Measurements from ENCODE around the gene TMEM200A. TPM values are rescaled to one million over a fixed set of nuclear protein-coding genes. Genes with fewer than 3 reads are reported as not detected.
"Not testable (repeated sequence)": the region's sequence is repeated elsewhere in the genome, so short reads cannot be mapped to it uniquely, and the experiment has no call there.

Gene TMEM200A
- 1 to 10 TPM; 3.0 TPM for total RNA-seq

GRCh38 chr6:130365166-130366106 lies at the start of gene TMEM200A:
TMEM200A (plus strand) TSS chr6:130366017; CDS start chr6:130440423, 74,406 bp downstream.
- H3K4me3 Mint-ChIP-seq: peak within 1 kb of the TSS; percentile 74
- CTCF ChIA-PET: interaction anchor here (0.7 to 3.4 kb wide), 15 partner anchors 8 to 482 kb away, joined by 3 to 22 read pairs (median 3); no protein-coding TSS in a partner anchor
- peaks cover 27% of the 10 kb centered on the region for H3K27me3 Mint-ChIP-seq
- peak; percentile 54 for DNase-seq
- peaks cover 2% of the 10 kb centered on the region for H3K36me3 Mint-ChIP-seq (ENCODE audit: low read depth)
- peaks cover 21% of the 10 kb centered on the region for H3K4me1 Mint-ChIP-seq
- H3K27ac Mint-ChIP-seq: peak within 1 kb of the TSS; percentile 23
- H3K9me3 Mint-ChIP-seq: peaks cover 3% of the 10 kb centered on the region
- POLR2A ChIA-PET: interaction anchor here (0.8 to 1.4 kb wide), 3 partner anchors 16 to 211 kb away, joined by 3 to 4 read pairs (median 3); no protein-coding TSS in a partner anchor

- no peaks in the 10 kb centered on the region for H3K9me3 Mint-ChIP-seq
- no peak overlapping the region for H3K27ac Mint-ChIP-seq
- POLR2A ChIA-PET: no interaction called here
- H3K27me3 Mint-ChIP-seq: no peaks in the 10 kb centered on the region
- H3K36me3 Mint-ChIP-seq (ENCODE audit: low read depth): no peaks in the 10 kb centered on the region
- H3K4me1 Mint-ChIP-seq: peaks cover 5% of the 10 kb centered on the region
- no peak overlapping the region for H3K4me3 Mint-ChIP-seq
- CTCF ChIA-PET: interaction anchor here (1.2 to 2.5 kb wide), 6 partner anchors 10 to 551 kb away, joined by 4 to 31 read pairs (median 7); no protein-coding TSS in a partner anchor
- DNase-seq: no peak
Measured at GRCh38 chr6:130320908-130321307, 44.9 kb upstream of the TMEM200A start.

GRCh38 chr6:130322673-130323268 lies 43.0 kb upstream of the TMEM200A start:
- POLR2A ChIA-PET: interaction anchor here (1.2 kb wide), 1 partner anchor 99 kb away, joined by 3 read pairs; no protein-coding TSS in a partner anchor
- CTCF ChIA-PET: interaction anchor here (0.7 to 2.5 kb wide), 11 partner anchors 9 to 549 kb away, joined by 3 to 31 read pairs (median 7); no protein-coding TSS in a partner anchor
- H3K27ac Mint-ChIP-seq: no peak overlapping the region
- H3K4me1 Mint-ChIP-seq: peaks cover 5% of the 10 kb centered on the region
- no peak overlapping the region for H3K4me3 Mint-ChIP-seq
- H3K9me3 Mint-ChIP-seq: no peaks in the 10 kb centered on the region
- H3K36me3 Mint-ChIP-seq (ENCODE audit: low read depth): no peaks in the 10 kb centered on the region
- H3K27me3 Mint-ChIP-seq: no peaks in the 10 kb centered on the region
- DNase-seq: peak; percentile 60

- H3K4me1 Mint-ChIP-seq: peaks cover 5% of the 10 kb centered on the region
- H3K9me3 Mint-ChIP-seq: peaks cover 4% of the 10 kb centered on the region
- CTCF ChIA-PET: interaction anchor here (0.6 to 1.7 kb wide), 5 partner anchors 9 to 434 kb away, joined by 3 to 17 read pairs (median 3); no protein-coding TSS in a partner anchor
- POLR2A ChIA-PET: interaction anchor here (0.6 to 1.7 kb wide), 3 partner anchors 252 to 373 kb away, joined by 3 to 4 read pairs (median 3); no protein-coding TSS in a partner anchor
- H3K36me3 Mint-ChIP-seq (ENCODE audit: low read depth): peaks cover 2% of the 10 kb centered on the region
- no peak overlapping the region for H3K4me3 Mint-ChIP-seq
- no peak overlapping the region for H3K27ac Mint-ChIP-seq
- no peaks in the 10 kb centered on the region for H3K27me3 Mint-ChIP-seq
- no peak for DNase-seq
Measured at GRCh38 chr6:130324657-130325056, 41.2 kb upstream of the TMEM200A start.

GRCh38 chr6:130326496-130326895 lies 39.3 kb upstream of the TMEM200A start:
- no peaks in the 10 kb centered on the region for H3K27me3 Mint-ChIP-seq
- CTCF ChIA-PET: interaction anchor here (1.8 to 2.3 kb wide), 2 partner anchors 44 to 372 kb away, joined by 4 to 8 read pairs; no protein-coding TSS in a partner anchor
- H3K27ac Mint-ChIP-seq: no peak overlapping the region
- DNase-seq: no peak
- H3K4me3 Mint-ChIP-seq: no peak overlapping the region
- peaks cover 2% of the 10 kb centered on the region for H3K36me3 Mint-ChIP-seq (ENCODE audit: low read depth)
- POLR2A ChIA-PET: interaction anchor here (1.7 kb wide), 1 partner anchor 250 kb away, joined by 4 read pairs; no protein-coding TSS in a partner anchor
- H3K9me3 Mint-ChIP-seq: peaks cover 8% of the 10 kb centered on the region
- H3K4me1 Mint-ChIP-seq: peaks cover 5% of the 10 kb centered on the region

GRCh38 chr6:130337534-130337933 lies 28.3 kb upstream of the TMEM200A start:
- DNase-seq: no peak
- Mint-ChIP-seq H3K36me3 (ENCODE audit: low read depth) (peaks cover 2% of the 10 kb centered on the region), H3K4me3 (no peak overlapping the region), H3K4me1 (no peaks in the 10 kb centered on the region), H3K27ac (no peak overlapping the region), H3K9me3 (peaks cover 16% of the 10 kb centered on the region), H3K27me3 (no peaks in the 10 kb centered on the region)
- POLR2A ChIA-PET: no interaction called here
- CTCF ChIA-PET: no interaction called here

- H3K27ac Mint-ChIP-seq; H3K27me3 Mint-ChIP-seq; DNase-seq; POLR2A ChIA-PET; H3K4me1 Mint-ChIP-seq; H3K9me3 Mint-ChIP-seq; H3K36me3 Mint-ChIP-seq (ENCODE audit: low read depth); CTCF ChIA-PET; H3K4me3 Mint-ChIP-seq: not testable (repeated sequence)
Measured at GRCh38 chr6:130346324-130346723, 19.5 kb upstream of the TMEM200A start.

GRCh38 chr6:130354322-130354721 lies 11.5 kb upstream of the TMEM200A start:
- H3K4me3 Mint-ChIP-seq: no peak overlapping the region
- no peak for DNase-seq
- no peaks in the 10 kb centered on the region for H3K36me3 Mint-ChIP-seq (ENCODE audit: low read depth)
- H3K4me1 Mint-ChIP-seq: no peaks in the 10 kb centered on the region
- CTCF ChIA-PET: no interaction called here
- H3K27ac Mint-ChIP-seq: no peak overlapping the region
- POLR2A ChIA-PET: no interaction called here
- H3K27me3 Mint-ChIP-seq: no peaks in the 10 kb centered on the region
- no peaks in the 10 kb centered on the region for H3K9me3 Mint-ChIP-seq

GRCh38 chr6:130355572-130355971 lies 10.2 kb upstream of the TMEM200A start:
- peaks cover 7% of the 10 kb centered on the region for H3K9me3 Mint-ChIP-seq
- ChIA-PET POLR2A (no interaction called here), CTCF (no interaction called here)
- no peaks in the 10 kb centered on the region for H3K27me3 Mint-ChIP-seq
- H3K27ac Mint-ChIP-seq: no peak overlapping the region
- no peaks in the 10 kb centered on the region for H3K36me3 Mint-ChIP-seq (ENCODE audit: low read depth)
- no peaks in the 10 kb centered on the region for H3K4me1 Mint-ChIP-seq
- DNase-seq: no peak
- H3K4me3 Mint-ChIP-seq: no peak overlapping the region

GRCh38 chr6:130357436-130357835 lies 8.4 kb upstream of the TMEM200A start:
- Mint-ChIP-seq H3K4me3 (no peak overlapping the region), H3K27ac (no peak overlapping the region), H3K9me3 (peaks cover 10% of the 10 kb centered on the region), H3K36me3 (ENCODE audit: low read depth) (no peaks in the 10 kb centered on the region), H3K4me1 (no peaks in the 10 kb centered on the region), H3K27me3 (no peaks in the 10 kb centered on the region)
- POLR2A ChIA-PET: no interaction called here
- CTCF ChIA-PET: no interaction called here
- no peak for DNase-seq

GRCh38 chr6:130359736-130360135 lies 6.1 kb upstream of the TMEM200A start:
- H3K4me1 Mint-ChIP-seq: peaks cover 5% of the 10 kb centered on the region
- H3K27ac Mint-ChIP-seq: no peak overlapping the region

GRCh38 chr6:130362128-130362527 lies 3.7 kb upstream of the TMEM200A start:
- ChIA-PET CTCF (no interaction called here), POLR2A (no interaction called here)
- DNase-seq: no peak

More at GRCh38 chr6:130359736-130360135, 6.1 kb upstream of the TMEM200A start:
- POLR2A ChIA-PET: no interaction called here
- no peak for DNase-seq
- Mint-ChIP-seq H3K9me3 (peaks cover 10% of the 10 kb centered on the region), H3K36me3 (ENCODE audit: low read depth) (no peaks in the 10 kb centered on the region), H3K27me3 (peaks cover 6% of the 10 kb centered on the region), H3K4me3 (no peak overlapping the region)
- CTCF ChIA-PET: no interaction called here

More at GRCh38 chr6:130362128-130362527, 3.7 kb upstream of the TMEM200A start:
- Mint-ChIP-seq H3K27ac (no peak overlapping the region), H3K27me3 (peaks cover 13% of the 10 kb centered on the region), H3K4me1 (peaks cover 16% of the 10 kb centered on the region), H3K9me3 (peaks cover 10% of the 10 kb centered on the region), H3K4me3 (no peak overlapping the region), H3K36me3 (ENCODE audit: low read depth) (peaks cover 2% of the 10 kb centered on the region)

Measured in activated CD4-positive, alpha-beta memory T cell treated with anti-CD3 and anti-CD28 coated beads, Interleukin-2, amount 10 ng/mL, durations not matched to agents 7 days and 5 days (primary cell).